MM.1S (cell line): ENCODE data around the gene PPP1R14C.

ENCODE experiments used
- EZH2 ChIP-seq: fragments of 300-600 bp; sonication (generic); optimal IDR thresholded peaks from 2 replicates; pipeline ENCODE3; 2017; ENCODE audit warnings: low read depth, mild to moderate bottlenecking, antibody characterized with exemption, low read length, mixed read lengths
- TF ChIP-seq, protein P1 (sequence below): fragments of 300-600 bp; sonication (generic); IDR thresholded peaks from 2 replicates; pipeline ENCODE4 v1.5.1; 2016; ENCODE audit warnings: antibody characterized with exemption, low read length, mixed read lengths

DNA sequence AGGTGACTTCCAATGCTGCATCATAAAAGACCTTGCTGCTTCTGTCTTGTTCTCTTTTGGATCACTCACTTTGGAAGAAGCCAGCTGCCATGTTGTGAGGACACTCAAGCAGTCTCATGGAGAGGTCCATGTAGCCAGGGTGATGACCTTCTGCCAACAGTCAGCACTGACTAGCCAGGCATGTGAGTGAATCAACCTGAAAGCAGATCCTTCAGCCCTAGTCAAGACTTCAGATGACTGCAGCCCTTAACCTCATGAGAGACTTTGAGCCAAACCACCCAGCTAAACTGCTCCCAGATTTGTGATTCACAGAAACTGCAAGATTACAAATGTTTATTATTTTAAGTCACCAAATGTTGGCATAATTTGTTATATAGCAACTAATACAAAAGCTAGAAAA lies 140.0 kb downstream of the PPP1R14C start:
- TF ChIP-seq, protein P1, sequence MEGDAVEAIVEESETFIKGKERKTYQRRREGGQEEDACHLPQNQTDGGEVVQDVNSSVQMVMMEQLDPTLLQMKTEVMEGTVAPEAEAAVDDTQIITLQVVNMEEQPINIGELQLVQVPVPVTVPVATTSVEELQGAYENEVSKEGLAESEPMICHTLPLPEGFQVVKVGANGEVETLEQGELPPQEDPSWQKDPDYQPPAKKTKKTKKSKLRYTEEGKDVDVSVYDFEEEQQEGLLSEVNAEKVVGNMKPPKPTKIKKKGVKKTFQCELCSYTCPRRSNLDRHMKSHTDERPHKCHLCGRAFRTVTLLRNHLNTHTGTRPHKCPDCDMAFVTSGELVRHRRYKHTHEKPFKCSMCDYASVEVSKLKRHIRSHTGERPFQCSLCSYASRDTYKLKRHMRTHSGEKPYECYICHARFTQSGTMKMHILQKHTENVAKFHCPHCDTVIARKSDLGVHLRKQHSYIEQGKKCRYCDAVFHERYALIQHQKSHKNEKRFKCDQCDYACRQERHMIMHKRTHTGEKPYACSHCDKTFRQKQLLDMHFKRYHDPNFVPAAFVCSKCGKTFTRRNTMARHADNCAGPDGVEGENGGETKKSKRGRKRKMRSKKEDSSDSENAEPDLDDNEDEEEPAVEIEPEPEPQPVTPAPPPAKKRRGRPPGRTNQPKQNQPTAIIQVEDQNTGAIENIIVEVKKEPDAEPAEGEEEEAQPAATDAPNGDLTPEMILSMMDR: no peak
- no peak for TF ChIP-seq EZH2
